Measurements from ENCODE around the gene CDK19. TPM values are rescaled to one million over a fixed set of nuclear protein-coding genes. Genes with fewer than 3 reads are reported as not detected.

CDK19 gene
- total and polyA plus RNA-seq, 10 of the 15 experiments (the other 5 are each of a cell fraction or from before 2014, with no cell fraction given) = 4.6 to 21.4 (median 12.4) TPM

GRCh38 chr6:110652520-110652919 lies 162.7 kb downstream of the CDK19 start:
- intact Hi-C loops (cut with micrococcal nuclease; ENCODE audit: unreplicated experiment) = no loop called here
- ChIA-PET CTCF (interaction anchor here (0.8 to 1.3 kb wide), 5 partner anchors 9 to 292 kb away, joined by 3 to 5 read pairs (median 4); no protein-coding TSS in a partner anchor), SMC1A (ENCODE audit: uncharacterized antibody, unreplicated experiment) (interaction anchor here (1.0 to 1.5 kb wide), 5 partner anchors 10 to 293 kb away, joined by 3 to 7 read pairs (median 3); no protein-coding TSS in a partner anchor), RAD21 (ENCODE audit: unreplicated experiment) (interaction anchor here (0.9 kb wide), 1 partner anchor 9 kb away, joined by 3 read pairs; no protein-coding TSS in a partner anchor), POLR2A (no interaction called here)
- BruUV-seq (replicated peaks) = no TSS peak
- Histone ChIP-seq H3K27ac (ENCODE audit: control insufficient read depth, insufficient read depth) (no peak overlapping the region), H4K20me1 (ENCODE audit: control insufficient read depth, insufficient read depth) (no peaks in the 10 kb centered on the region), H3K4me1 (ENCODE audit: control insufficient read depth, insufficient read depth, low read length) (no peaks in the 10 kb centered on the region), H3K79me2 (ENCODE audit: control insufficient read depth, insufficient read depth, low read length) (no peaks in the 10 kb centered on the region), H2AFZ (ENCODE audit: control insufficient read depth, low read depth, low read length) (no peak overlapping the region), H3K9me3 (replicated peaks; ENCODE audit: control insufficient read depth, insufficient read depth, low read length) (no peaks in the 10 kb centered on the region), H3K9ac (ENCODE audit: control insufficient read depth, insufficient read depth, low read length) (no peak overlapping the region), H3K4me3 (no peak overlapping the region), H3K27me3 (replicated peaks in 1 of 2; ENCODE audit: control insufficient read depth in 2 of 2, insufficient read depth in 2 of 2, low read length in 1 of 2) (no peaks in the 10 kb centered on the region), H3K36me3 (ENCODE audit: control insufficient read depth in 2 of 2, insufficient read depth in 2 of 2, low read length in 1 of 2) (no peaks in the 10 kb centered on the region), H3K4me2 (ENCODE audit: control insufficient read depth, insufficient read depth) (no peak overlapping the region)
- TF ChIP-seq HDAC6 (IDR thresholded peaks at IDR 0.05; ENCODE audit: unreplicated experiment) (no peak), RCOR1 (conservative IDR thresholded peaks at IDR 0.05; ENCODE audit: low read depth, low read length) (no peak), EED (IDR thresholded peaks at IDR 0.05; ENCODE audit: low read depth) (no peak)
- TF ChIP-seq, protein P1, sequence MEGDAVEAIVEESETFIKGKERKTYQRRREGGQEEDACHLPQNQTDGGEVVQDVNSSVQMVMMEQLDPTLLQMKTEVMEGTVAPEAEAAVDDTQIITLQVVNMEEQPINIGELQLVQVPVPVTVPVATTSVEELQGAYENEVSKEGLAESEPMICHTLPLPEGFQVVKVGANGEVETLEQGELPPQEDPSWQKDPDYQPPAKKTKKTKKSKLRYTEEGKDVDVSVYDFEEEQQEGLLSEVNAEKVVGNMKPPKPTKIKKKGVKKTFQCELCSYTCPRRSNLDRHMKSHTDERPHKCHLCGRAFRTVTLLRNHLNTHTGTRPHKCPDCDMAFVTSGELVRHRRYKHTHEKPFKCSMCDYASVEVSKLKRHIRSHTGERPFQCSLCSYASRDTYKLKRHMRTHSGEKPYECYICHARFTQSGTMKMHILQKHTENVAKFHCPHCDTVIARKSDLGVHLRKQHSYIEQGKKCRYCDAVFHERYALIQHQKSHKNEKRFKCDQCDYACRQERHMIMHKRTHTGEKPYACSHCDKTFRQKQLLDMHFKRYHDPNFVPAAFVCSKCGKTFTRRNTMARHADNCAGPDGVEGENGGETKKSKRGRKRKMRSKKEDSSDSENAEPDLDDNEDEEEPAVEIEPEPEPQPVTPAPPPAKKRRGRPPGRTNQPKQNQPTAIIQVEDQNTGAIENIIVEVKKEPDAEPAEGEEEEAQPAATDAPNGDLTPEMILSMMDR (IDR thresholded peaks at IDR 0.05 in 2 of 3, conservative IDR thresholded peaks at IDR 0.05 in 1 of 3; ENCODE audit: control insufficient read depth in 2 of 3, extremely low read depth in 1 of 3, insufficient read depth in 1 of 3, low read depth in 3 of 3, low read length in 3 of 3) = no peak
- in situ Hi-C loops (cut with MboI) = no loop called here
- 93% methylated on average over 4 of the region's 4 CpGs for WGBS (ENCODE audit: insufficient coverage, insufficient replicate concordance, low lambda C conversion rate, missing lambda C conversion rate)
- FAIRE-seq (no peak), DNase-seq (ENCODE audit: low read depth, low spot score) (no peak), ATAC-seq (no peak)

GRCh38 chr6:110650755-110651154 lies 164.5 kb downstream of the CDK19 start:
- BruUV-seq (replicated peaks) = no TSS peak
- Histone ChIP-seq H3K4me3 (no peak overlapping the region), H2AFZ (ENCODE audit: control insufficient read depth, low read depth, low read length) (no peak overlapping the region), H3K9me3 (replicated peaks; ENCODE audit: control insufficient read depth, insufficient read depth, low read length) (peaks cover 1% of the 10 kb centered on the region; the same call in 1 of the 3 replicates), H4K20me1 (ENCODE audit: control insufficient read depth, insufficient read depth) (no peaks in the 10 kb centered on the region), H3K79me2 (ENCODE audit: control insufficient read depth, insufficient read depth, low read length) (no peaks in the 10 kb centered on the region), H3K4me2 (ENCODE audit: control insufficient read depth, insufficient read depth) (no peak overlapping the region), H3K9ac (ENCODE audit: control insufficient read depth, insufficient read depth, low read length) (no peak overlapping the region), H3K36me3 (ENCODE audit: control insufficient read depth in 2 of 2, insufficient read depth in 2 of 2, low read length in 1 of 2) (peaks cover 0 to 4% of the 10 kb centered on the region in 2 experiments; a peak in 2 of 4 replicates), H3K4me1 (ENCODE audit: control insufficient read depth, insufficient read depth, low read length) (no peaks in the 10 kb centered on the region), H3K27ac (ENCODE audit: control insufficient read depth, insufficient read depth) (no peak overlapping the region), H3K27me3 (replicated peaks in 1 of 2; ENCODE audit: control insufficient read depth in 2 of 2, insufficient read depth in 2 of 2, low read length in 1 of 2) (no peaks in the 10 kb centered on the region)
- no peak for ATAC-seq
- RAD21 ChIA-PET (ENCODE audit: unreplicated experiment) = no interaction called here
- in situ Hi-C loops (cut with MboI) = no loop called here
- CTCF ChIA-PET = no interaction called here
- SMC1A ChIA-PET (ENCODE audit: uncharacterized antibody, unreplicated experiment) = interaction anchor here (1.4 kb wide), 1 partner anchor 13 kb away, joined by 3 read pairs; no protein-coding TSS in a partner anchor
- FAIRE-seq = no peak
- DNase-seq (ENCODE audit: low read depth, low spot score) = no peak
- WGBS (ENCODE audit: insufficient coverage, insufficient replicate concordance, low lambda C conversion rate, missing lambda C conversion rate) = 85% methylated on average over 4 of the region's 4 CpGs
- intact Hi-C loops (cut with micrococcal nuclease; ENCODE audit: unreplicated experiment) = no loop called here
- POLR2A ChIA-PET = no interaction called here
- TF ChIP-seq ETV6 (conservative IDR thresholded peaks at IDR 0.05 in 1 of 2, IDR thresholded peaks at IDR 0.05 in 1 of 2; ENCODE audit: borderline replicate concordance in 1 of 2, low read depth in 1 of 2) (no peak), POLR2AphosphoS2 (IDR thresholded peaks at IDR 0.05; ENCODE audit: low read depth, low read length) (no peak), JUNB (IDR thresholded peaks at IDR 0.05) (no peak), YY1 (IDR thresholded peaks at IDR 0.05; ENCODE audit: low read depth, low read length) (no peak), NR2F1 (conservative IDR thresholded peaks at IDR 0.05) (no peak), SREBF2 (IDR thresholded peaks at IDR 0.05; ENCODE audit: low read length) (no peak), SKIL (IDR thresholded peaks at IDR 0.05; ENCODE audit: low read depth, poor library complexity, severe bottlenecking) (no peak)

Measured in GM12878 (cell line).